H9 (cell line): ENCODE results near the gene JMJD7. TPM values are rescaled to one million over a fixed set of nuclear protein-coding genes. Genes with fewer than 3 reads are reported as not detected.
A peak's percentile ranks its signal among the peaks of the same experiment; 100 is the strongest.

ENCODE experiments used
- DNase-seq: peaks from one replicate; pipeline ENCODE4 v3.0.0-alpha.2; 2017
- H2AFZ ChIP-seq: one replicate; pipeline ENCODE4 v1.6.1; 2013; ENCODE audit warnings: mild to moderate bottlenecking, low read length, control low read depth, moderate library complexity
- H2AK5ac ChIP-seq: 2 replicates; pipeline ENCODE4 v1.6.1; 2013; ENCODE audit warnings: low read length, control low read depth, mixed read lengths; ENCODE audit not compliant: insufficient read length
- H2BK120ac ChIP-seq: one replicate; pipeline ENCODE4 v1.6.1; 2013; ENCODE audit warnings: low read depth, mild to moderate bottlenecking, low read length, control low read depth, inconsistent platforms; ENCODE audit not compliant: poor library complexity, severe bottlenecking
- H2BK12ac ChIP-seq: 2 replicates; pipeline ENCODE4 v1.6.1; 2013; ENCODE audit warnings: low read length, control low read depth, mixed read lengths, low read depth; ENCODE audit not compliant: insufficient read length
- H2BK15ac ChIP-seq: 2 replicates; pipeline ENCODE4 v1.6.1; 2013; ENCODE audit warnings: low read depth, low read length, control low read depth
- H2BK20ac ChIP-seq: one replicate; pipeline ENCODE4 v1.6.1; 2013; ENCODE audit warnings: low read depth, mild to moderate bottlenecking, low read length, control low read depth, inconsistent platforms; ENCODE audit not compliant: poor library complexity, severe bottlenecking
- H2BK5ac ChIP-seq: 2 replicates; pipeline ENCODE4 v1.6.1; 2013; ENCODE audit warnings: low read length, control low read depth, mixed read lengths; ENCODE audit not compliant: insufficient read length
- H3K14ac ChIP-seq: 2 replicates; pipeline ENCODE4 v1.6.1; 2013; ENCODE audit warnings: low read length, control low read depth; ENCODE audit not compliant: insufficient read depth
- H3K18ac ChIP-seq: 2 replicates; pipeline ENCODE4 v1.6.1; 2013; ENCODE audit warnings: low read depth, mild to moderate bottlenecking, mixed read lengths, low read length, control low read depth; ENCODE audit not compliant: insufficient read length
- H3K23ac ChIP-seq: 2 replicates; pipeline ENCODE4 v1.6.1; 2013; ENCODE audit warnings: low read length, control low read depth, mixed read lengths, low read depth; ENCODE audit not compliant: insufficient read length
- H3K23me2 ChIP-seq: 2 replicates; pipeline ENCODE4 v1.6.1; 2013; ENCODE audit warnings: low read depth, mild to moderate bottlenecking, mixed read lengths, low read length, control low read depth; ENCODE audit not compliant: insufficient read length, poor library complexity, severe bottlenecking
- H3K27ac ChIP-seq: 2 replicates; pipeline ENCODE4 v1.5.1; 2013; ENCODE audit warnings: low read length, control low read depth, mixed read lengths, low read depth; ENCODE audit not compliant: insufficient read length
- H3K27me3 ChIP-seq: 2 replicates; pipeline ENCODE4 v1.6.1; 2013; ENCODE audit warnings: low read length, control low read depth, inconsistent platforms; ENCODE audit not compliant: insufficient read depth
- H3K4ac ChIP-seq: 2 replicates; pipeline ENCODE4 v1.6.1; 2013; ENCODE audit warnings: low read depth, mild to moderate bottlenecking, control low read depth, inconsistent platforms, low read length, moderate library complexity
- H3K4me1 ChIP-seq: 2 replicates; pipeline ENCODE4 v1.6.1; 2013; ENCODE audit warnings: low read length, control low read depth, inconsistent platforms; ENCODE audit not compliant: insufficient read depth
- H3K4me2 ChIP-seq: 2 replicates; pipeline ENCODE4 v1.6.1; 2013; ENCODE audit warnings: low read length, control low read depth, mixed read lengths; ENCODE audit not compliant: insufficient read length, insufficient read depth
- H3K56ac ChIP-seq: 2 replicates; pipeline ENCODE4 v1.6.1; 2013; ENCODE audit warnings: low read depth, mild to moderate bottlenecking, mixed read lengths, low read length, control low read depth; ENCODE audit not compliant: insufficient read length
- H3K79me1 ChIP-seq: 2 replicates; pipeline ENCODE4 v1.6.1; 2013; ENCODE audit warnings: low read depth, mild to moderate bottlenecking, moderate library complexity, low read length, control low read depth, inconsistent platforms; ENCODE audit not compliant: insufficient read depth, poor library complexity, severe bottlenecking
- H3K79me2 ChIP-seq: 2 replicates; pipeline ENCODE4 v1.6.1; 2013; ENCODE audit warnings: low read length, control low read depth, inconsistent platforms; ENCODE audit not compliant: insufficient read depth
- H3K9ac ChIP-seq: 2 replicates; pipeline ENCODE4 v1.6.1; 2013; ENCODE audit warnings: low read length, control low read depth, mixed read lengths; ENCODE audit not compliant: insufficient read length; ENCODE audit errors: extremely low read depth
- H3K9me3 ChIP-seq: one replicate; pipeline ENCODE4 v1.6.1; 2013; ENCODE audit warnings: low read depth, low read length, inconsistent platforms; ENCODE audit not compliant: control insufficient read depth
- H3T11ph ChIP-seq: one replicate; pipeline ENCODE4 v1.6.1; 2013; ENCODE audit warnings: mild to moderate bottlenecking, low read length, control low read depth, inconsistent platforms
- H4K20me1 ChIP-seq: one replicate; pipeline ENCODE4 v1.6.1; 2013; ENCODE audit not compliant: control insufficient read depth, insufficient read length, insufficient read depth
- H4K5ac ChIP-seq: 2 replicates; pipeline ENCODE4 v1.6.1; 2013; ENCODE audit warnings: low read depth, mild to moderate bottlenecking, mixed read lengths, low read length, control low read depth; ENCODE audit not compliant: insufficient read length
- H4K8ac ChIP-seq: replicated peaks from 2 replicates; pipeline ENCODE4 v1.6.1; 2013; ENCODE audit warnings: low read length, control low read depth, mixed read lengths, low read depth; ENCODE audit not compliant: insufficient read length
- H4K91ac ChIP-seq: 2 replicates; pipeline ENCODE4 v1.6.1; 2013; ENCODE audit warnings: low read depth, mild to moderate bottlenecking, moderate library complexity, mixed read lengths, low read length, control low read depth; ENCODE audit not compliant: insufficient read length
- H3K27ac Mint-ChIP-seq, 3 experiments: 2 replicates in 2 of 3; 3 replicates in 1 of 3; pipeline ENCODE4 v1.8.0; 2020 to 2021; ENCODE audit warnings: mixed read lengths in 3 of 3, mild to moderate bottlenecking in 1 of 3, moderate library complexity in 1 of 3
- H3K27me3 Mint-ChIP-seq: 2 replicates; pipeline ENCODE4 v1.8.0; 2021; ENCODE audit warnings: low read depth, mild to moderate bottlenecking, moderate library complexity, mixed read lengths
- H3K36me3 Mint-ChIP-seq, 3 experiments: 2 replicates in 2 of 3; 3 replicates in 1 of 3; pipeline ENCODE4 v1.8.0; 2020 to 2021; ENCODE audit warnings: low read depth in 3 of 3, mixed read lengths in 3 of 3; ENCODE audit not compliant: insufficient read depth in 1 of 3
- H3K4me1 Mint-ChIP-seq, 2 experiments: 2 replicates each; pipeline ENCODE4 v1.8.0; 2020; ENCODE audit warnings: mixed read lengths in 2 of 2
- H3K4me3 Mint-ChIP-seq, 2 experiments: 2 replicates in 1 of 2; 3 replicates in 1 of 2; pipeline ENCODE4 v1.8.0; 2020 to 2021; ENCODE audit warnings: mild to moderate bottlenecking in 2 of 2, mixed read lengths in 2 of 2, moderate library complexity in 1 of 2
- H3K9me3 Mint-ChIP-seq, 2 experiments: 2 replicates in 1 of 2; 3 replicates in 1 of 2; pipeline ENCODE4 v1.8.0; 2020; ENCODE audit warnings: mild to moderate bottlenecking in 2 of 2, mixed read lengths in 2 of 2, moderate library complexity in 1 of 2
- CTCF ChIP-seq: fragments of 200-600 bp; sonication (generic); conservative IDR thresholded peaks from 3 replicates; pipeline ENCODE4 v1.8.0; 2021; ENCODE audit warnings: antibody characterized with exemption, mild to moderate bottlenecking
- WGBS: extraction: QIAGEN DNeasy Blood & Tissue Kit; methylation state at CpG from one replicate; pipeline ENCODE4 v1.1.7; 2013; ENCODE audit warnings: missing lambda C conversion rate, low lambda C conversion rate, mixed read lengths; ENCODE audit not compliant: insufficient read length; ENCODE audit errors: extremely low coverage; 5-methylcytosine and 5-hydroxymethylcytosine counted together
- total RNA-seq: library from RNA; stranded (reverse); gene quantifications from 2 replicates; pipeline ENCODE4 v1.2.1, GENCODE V29; 2021

Gene JMJD7
- total RNA-seq, 1 experiment from 2014 or later, result 13.3 TPM

GRCh38 chr15:41797201-41797944 is 30.5 kb upstream of the JMJD7 start:
- no peak overlapping the region for H3K27ac ChIP-seq

More at GRCh38 chr15:41797201-41797944, 30.5 kb upstream of the JMJD7 start:
- Histone ChIP-seq H2BK120ac (no peak overlapping the region), H3K9ac (no peak overlapping the region), H2AFZ (no peak overlapping the region), H2BK15ac (no peak overlapping the region), H2BK12ac (no peak overlapping the region), H4K8ac (no peak overlapping the region), H3K23ac (no peak overlapping the region), H3K23me2 (no peaks in the 10 kb centered on the region), H4K20me1 (no peaks in the 10 kb centered on the region), H3K27me3 (no peaks in the 10 kb centered on the region), H2BK5ac (no peak overlapping the region), H2AK5ac (no peak overlapping the region), H3K9me3 (no peaks in the 10 kb centered on the region), H4K91ac (no peak overlapping the region), H3K4me1 (no peaks in the 10 kb centered on the region), H3K4ac (no peak overlapping the region), H3K4me2 (no peak overlapping the region), H2BK20ac (no peak overlapping the region), H3T11ph (no peak overlapping the region), H3K79me2 (no peaks in the 10 kb centered on the region), H4K5ac (no peak overlapping the region), H3K79me1 (no peaks in the 10 kb centered on the region), H3K56ac (no peak overlapping the region), H3K18ac (no peak overlapping the region), H3K14ac (no peak overlapping the region)
- peaks cover 0 to 5% (median 2%) of the 10 kb centered on the region in 3 experiments; a peak in 4 of 7 replicates for H3K36me3 Mint-ChIP-seq
- H3K4me1 Mint-ChIP-seq, result peaks cover 2 to 3% of the 10 kb centered on the region in 2 experiments; a peak in 2 of 4 replicates
- H3K4me3 Mint-ChIP-seq, result no peak overlapping the region
- H3K27me3 Mint-ChIP-seq, result no peaks in the 10 kb centered on the region
- no peaks in the 10 kb centered on the region for H3K9me3 Mint-ChIP-seq
- H3K27ac Mint-ChIP-seq, result peak overlapping the region in 1 of 3 experiments; percentile 22; a peak in 1 of 7 replicates
- DNase-seq, result no peak
- TF ChIP-seq CTCF, result no peak
- no CpG with 5 or more reads among the region's 8 CpGs for WGBS
